ENCODE measurements around the gene CDSN. TPM values are rescaled to one million over a fixed set of nuclear protein-coding genes. Genes with fewer than 3 reads are reported as not detected.

Gene CDSN
- total RNA-seq, 1 experiment from 2014 or later = 1.9 TPM

- no peaks in the 10 kb centered on the region for H3K27me3 ChIP-seq (ENCODE audit: insufficient read depth, low read depth)
- no peaks in the 10 kb centered on the region for H3K9me2 ChIP-seq (ENCODE audit: insufficient read depth)
- no peaks in the 10 kb centered on the region for H3F3A ChIP-seq (ENCODE audit: insufficient read depth, low read depth)
- no TSS peak for BruUV-seq (replicated peaks)
- H2AFZ ChIP-seq = no peak overlapping the region
- H3K27ac ChIP-seq = no peak overlapping the region
- no peak overlapping the region for H3K4me3 ChIP-seq
- no peak overlapping the region for H3K4me2 ChIP-seq
- peaks cover 8% of the 10 kb centered on the region; the same call in 1 of the 2 replicates for H3K4me1 ChIP-seq (replicated peaks; ENCODE audit: insufficient read depth)
- POLR2A ChIA-PET (ENCODE audit: unreplicated experiment) = interaction anchor here (0.6 to 0.7 kb wide), 3 partner anchors 13 to 1097 kb away, joined by 4 to 8 read pairs (median 6); no protein-coding TSS in a partner anchor
- H3K36me3 ChIP-seq (ENCODE audit: low read depth) = no peaks in the 10 kb centered on the region
- H3K9me3 ChIP-seq (ENCODE audit: insufficient read depth, low read depth) = no peaks in the 10 kb centered on the region
- no peaks in the 10 kb centered on the region for H3K79me2 ChIP-seq (ENCODE audit: low read depth)
- H4K20me1 ChIP-seq (ENCODE audit: insufficient read depth) = no peaks in the 10 kb centered on the region
- intact Hi-C loops (cut with micrococcal nuclease; ENCODE audit: unreplicated experiment) = no loop called here
- CTCF ChIA-PET = no interaction called here
- no peak for TF ChIP-seq EZH2 (IDR thresholded peaks at IDR 0.05; ENCODE audit: low read depth)
- TF ChIP-seq CTCF (conservative IDR thresholded peaks at IDR 0.05) = no peak
- no peak for DNase-seq
These were observed 32.5 kb upstream of the CDSN start for GRCh38 chr6:31152781-31153180.

GRCh38 chr6:31149827-31150447 lies 29.7 kb upstream of the CDSN start:
- Histone ChIP-seq H3K4me3 (no peak overlapping the region), H3K36me3 (ENCODE audit: low read depth) (no peaks in the 10 kb centered on the region), H3K9me3 (ENCODE audit: insufficient read depth, low read depth) (no peaks in the 10 kb centered on the region), H3K27me3 (ENCODE audit: insufficient read depth, low read depth) (no peaks in the 10 kb centered on the region), H4K20me1 (ENCODE audit: insufficient read depth) (no peaks in the 10 kb centered on the region), H2AFZ (no peak overlapping the region), H3K4me1 (replicated peaks; ENCODE audit: insufficient read depth) (no peaks in the 10 kb centered on the region), H3K79me2 (ENCODE audit: low read depth) (no peaks in the 10 kb centered on the region), H3F3A (ENCODE audit: insufficient read depth, low read depth) (no peaks in the 10 kb centered on the region), H3K9me2 (ENCODE audit: insufficient read depth) (no peaks in the 10 kb centered on the region), H3K4me2 (no peak overlapping the region), H3K27ac (no peak overlapping the region)
- no TSS peak for BruUV-seq (replicated peaks)
- intact Hi-C loops (cut with micrococcal nuclease; ENCODE audit: unreplicated experiment) = no loop called here
- POLR2A ChIA-PET (ENCODE audit: unreplicated experiment) = no interaction called here
- no peak for TF ChIP-seq EZH2 (IDR thresholded peaks at IDR 0.05; ENCODE audit: low read depth)
- no peak for TF ChIP-seq CTCF (conservative IDR thresholded peaks at IDR 0.05)
- no peak for DNase-seq
- CTCF ChIA-PET = no interaction called here

- H3K27ac ChIP-seq = no peak overlapping the region
- ChIA-PET POLR2A (ENCODE audit: unreplicated experiment) (no interaction called here), CTCF (no interaction called here)
- no peaks in the 10 kb centered on the region for H3K9me3 ChIP-seq (ENCODE audit: insufficient read depth, low read depth)
- H3K79me2 ChIP-seq (ENCODE audit: low read depth) = no peaks in the 10 kb centered on the region
- H3K9me2 ChIP-seq (ENCODE audit: insufficient read depth) = no peaks in the 10 kb centered on the region
- H4K20me1 ChIP-seq (ENCODE audit: insufficient read depth) = no peaks in the 10 kb centered on the region
- no peak for DNase-seq
- no peaks in the 10 kb centered on the region for H3K4me1 ChIP-seq (replicated peaks; ENCODE audit: insufficient read depth)
- H3K27me3 ChIP-seq (ENCODE audit: insufficient read depth, low read depth) = no peaks in the 10 kb centered on the region
- intact Hi-C loops (cut with micrococcal nuclease; ENCODE audit: unreplicated experiment) = no loop called here
- no peak overlapping the region for H2AFZ ChIP-seq
- H3K4me2 ChIP-seq = no peak overlapping the region
- no peak overlapping the region for H3K4me3 ChIP-seq
- TF ChIP-seq CTCF (conservative IDR thresholded peaks at IDR 0.05) (no peak), EZH2 (IDR thresholded peaks at IDR 0.05; ENCODE audit: low read depth) (no peak)
- BruUV-seq (replicated peaks) = no TSS peak
- H3F3A ChIP-seq (ENCODE audit: insufficient read depth, low read depth) = no peaks in the 10 kb centered on the region; the same call in 1 of the 2 replicates
- no peaks in the 10 kb centered on the region for H3K36me3 ChIP-seq (ENCODE audit: low read depth)
These were observed 25.1 kb upstream of the CDSN start for GRCh38 chr6:31145386-31145785.

Data from PC-9 (cell line).